HCT116 (cell line): Measurements from ENCODE around the gene KNTC1.

ENCODE experiments used
- EZH2phosphoT487 ChIP-seq: fragments of 200-600 bp; IDR thresholded peaks from 2 replicates; pipeline ENCODE4 v1.6.1; 2018; ENCODE audit warnings: antibody characterized with exemption, borderline replicate concordance
- POLR2AphosphoS5 ChIP-seq: IDR thresholded peaks from 2 replicates; pipeline ENCODE4 v1.6.1; 2011; ENCODE audit warnings: mild to moderate bottlenecking, low read depth, low read length, moderate library complexity
- TF ChIP-seq, protein P1 (sequence below), 3 experiments: fragments of 200-600 bp in 1 of 3; sonication (generic) in 1 of 3; IDR thresholded peaks in 2 of 3; conservative IDR thresholded peaks in 1 of 3; 2 replicates each; pipeline ENCODE4 v1.5.1; 2012 to 2017; ENCODE audit warnings: low read depth in 2 of 3, low read length in 2 of 3, antibody characterized with exemption in 1 of 3, borderline replicate concordance in 1 of 3, control low read depth in 1 of 3, mild to moderate bottlenecking in 1 of 3, mixed read lengths in 1 of 3, mixed run types in 1 of 3, moderate library complexity in 1 of 3; ENCODE audit not compliant: insufficient read depth in 1 of 3

DNA sequence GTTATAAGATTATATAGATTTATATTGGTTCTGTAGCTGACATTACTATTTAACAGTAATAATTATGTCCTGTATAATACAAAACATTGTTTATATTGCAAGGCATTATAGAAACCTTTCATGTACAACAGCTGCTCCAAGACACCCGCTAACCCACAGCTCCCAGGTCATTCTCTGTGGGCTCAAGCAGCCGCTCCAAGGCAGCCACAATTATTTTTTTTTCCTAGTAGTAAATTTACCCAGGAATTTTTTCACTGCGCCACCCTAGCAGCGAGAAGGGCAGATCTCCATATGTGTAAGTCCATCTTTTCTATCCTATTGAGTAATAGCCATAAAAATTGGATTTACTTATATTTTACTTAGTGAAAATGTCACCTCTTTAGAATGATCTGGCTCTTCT lies 36.3 kb downstream of the KNTC1 start:
- TF ChIP-seq, protein P1, sequence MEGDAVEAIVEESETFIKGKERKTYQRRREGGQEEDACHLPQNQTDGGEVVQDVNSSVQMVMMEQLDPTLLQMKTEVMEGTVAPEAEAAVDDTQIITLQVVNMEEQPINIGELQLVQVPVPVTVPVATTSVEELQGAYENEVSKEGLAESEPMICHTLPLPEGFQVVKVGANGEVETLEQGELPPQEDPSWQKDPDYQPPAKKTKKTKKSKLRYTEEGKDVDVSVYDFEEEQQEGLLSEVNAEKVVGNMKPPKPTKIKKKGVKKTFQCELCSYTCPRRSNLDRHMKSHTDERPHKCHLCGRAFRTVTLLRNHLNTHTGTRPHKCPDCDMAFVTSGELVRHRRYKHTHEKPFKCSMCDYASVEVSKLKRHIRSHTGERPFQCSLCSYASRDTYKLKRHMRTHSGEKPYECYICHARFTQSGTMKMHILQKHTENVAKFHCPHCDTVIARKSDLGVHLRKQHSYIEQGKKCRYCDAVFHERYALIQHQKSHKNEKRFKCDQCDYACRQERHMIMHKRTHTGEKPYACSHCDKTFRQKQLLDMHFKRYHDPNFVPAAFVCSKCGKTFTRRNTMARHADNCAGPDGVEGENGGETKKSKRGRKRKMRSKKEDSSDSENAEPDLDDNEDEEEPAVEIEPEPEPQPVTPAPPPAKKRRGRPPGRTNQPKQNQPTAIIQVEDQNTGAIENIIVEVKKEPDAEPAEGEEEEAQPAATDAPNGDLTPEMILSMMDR (IDR thresholded peaks at IDR 0.05 in 2 of 3, conservative IDR thresholded peaks at IDR 0.05 in 1 of 3; ENCODE audit: borderline replicate concordance in 1 of 3, insufficient read depth in 1 of 3, low read depth in 2 of 3, low read length in 2 of 3): no peak
- TF ChIP-seq EZH2phosphoT487: no peak
- TF ChIP-seq POLR2AphosphoS5: no peak
